Left ventricle myocardium superior (tissue), 1 donor: ENCODE results near the gene PHKB. TPM values are rescaled to one million over a fixed set of nuclear protein-coding genes. Genes with fewer than 3 reads are reported as not detected.
"Not testable (repeated sequence)": the region's sequence is repeated elsewhere in the genome, so short reads cannot be mapped to it uniquely, and the experiment has no call there.

Source experiments
- ATAC-seq: fragments of 200-7000 bp; cut with Tn5 transposase; one replicate; pipeline ENCODE4 v1.9.1; 2020; ENCODE audit warnings: mild to moderate bottlenecking, moderate library complexity
- DNase-seq: peaks from one replicate; pipeline ENCODE4 v3.0.0-alpha.2; 2020
- intact Hi-C: fragments of 100-400 bp; cut with micrococcal nuclease; formaldehyde crosslinking; loops from one replicate; pipeline ENCODE4 v1.11.0; 2022
- total RNA-seq: library from RNA; stranded (reverse); fragmentation: NEBNext Ultra II Directional; extraction: Animal tissue kit (Norgen Biotek cat#: 25700); gene quantifications from one replicate; pipeline ENCODE4 v1.2.1, GENCODE V29; 2021
- donor health status: DM: no; HTN: yes; CAD: no; lungs with severe emphysema.

Gene PHKB
- total RNA-seq, 1 donor from 2014 or later = 71.0 TPM

GRCh38 chr16:47467501-47467900, 6.4 kb downstream of the PHKB start:
- ATAC-seq (no peak), DNase-seq (no peak)
- intact Hi-C loops = no loop called here

DNA sequence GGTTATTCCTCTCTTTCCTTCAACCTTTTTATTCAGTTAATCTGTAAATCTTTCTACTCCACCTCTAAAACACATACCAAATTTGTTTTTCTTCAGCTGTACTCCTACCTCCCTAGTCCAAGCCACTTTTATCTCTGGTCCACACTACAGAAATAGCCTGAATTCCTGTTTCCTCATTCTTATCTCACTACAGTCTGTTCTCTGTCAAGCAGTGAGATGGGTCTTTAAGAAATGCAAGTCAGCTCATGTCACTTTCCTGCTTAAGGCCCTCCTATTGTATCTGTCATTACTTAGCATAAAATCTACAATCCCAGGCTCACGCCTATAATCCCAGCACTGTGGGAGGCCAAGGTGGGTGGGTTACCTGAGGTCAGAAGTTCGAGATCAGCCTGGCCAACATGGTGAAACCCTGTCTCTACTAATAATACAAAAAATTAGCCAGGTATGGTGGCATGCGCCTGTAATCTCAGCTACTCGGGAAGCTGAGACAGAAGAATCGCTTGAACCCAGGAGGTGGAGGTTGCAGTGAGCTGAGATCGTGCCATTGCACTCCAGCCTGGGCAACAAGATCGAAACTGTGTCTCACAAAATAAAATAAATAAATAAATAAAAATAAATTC, 7.0 kb downstream of the PHKB start:
- DNase-seq, intact Hi-C loops: not testable (repeated sequence)
- peak; percentile 49 for ATAC-seq

DNA sequence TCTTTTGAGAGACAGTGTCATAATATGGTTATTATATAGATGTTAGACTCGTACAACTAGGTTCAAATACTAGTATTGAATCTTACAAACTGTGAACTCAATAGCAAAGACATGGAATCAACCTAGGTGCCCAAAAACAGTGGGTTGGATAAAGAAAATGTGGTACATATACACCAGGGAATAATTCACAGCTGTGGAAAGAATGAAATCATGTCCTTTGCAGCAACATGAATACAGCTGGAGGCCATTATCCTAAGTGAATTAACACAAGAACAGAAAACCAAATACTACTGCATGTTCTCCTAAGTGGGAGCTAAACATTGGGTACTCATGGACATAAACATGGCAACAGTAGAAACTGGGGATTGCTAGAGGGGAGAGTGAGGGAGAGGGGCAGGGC, 8.1 kb downstream of the PHKB start:
- intact Hi-C loops = no loop called here
- no peak for DNase-seq
- no peak for ATAC-seq

- ATAC-seq (no peak), DNase-seq (no peak)
- intact Hi-C loops = no loop called here
Measured at GRCh38 chr16:47470211-47470610, 9.1 kb downstream of the PHKB start.

DNA sequence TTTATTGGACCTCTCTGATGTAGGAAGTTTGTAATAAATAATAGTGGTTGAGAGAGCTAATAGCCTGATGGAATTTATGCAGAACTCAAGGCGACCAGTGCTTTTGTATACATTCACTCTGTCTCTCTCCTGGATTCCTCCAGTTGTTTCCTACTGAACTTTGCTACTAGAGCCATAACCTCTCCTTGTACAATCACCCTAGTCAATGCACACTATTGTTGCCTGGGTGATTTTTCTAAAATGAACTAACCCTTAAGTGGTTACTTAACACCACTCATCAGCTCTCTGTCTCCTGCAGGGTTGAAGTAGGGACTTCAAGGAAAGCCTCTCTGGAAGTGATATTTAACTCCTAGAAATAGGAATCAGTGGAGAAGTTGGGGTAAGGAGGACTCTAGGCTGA, 9.7 kb downstream of the PHKB start:
- DNase-seq (no peak), ATAC-seq (no peak)
- intact Hi-C loops = no loop called here

GRCh38 chr16:47473004-47473403, 11.9 kb downstream of the PHKB start:
- ATAC-seq, DNase-seq, intact Hi-C loops: not testable (repeated sequence)

- no peak for ATAC-seq
- intact Hi-C loops = no loop called here
- no peak for DNase-seq
Measured at GRCh38 chr16:47473792-47474191, 12.7 kb downstream of the PHKB start.

DNA sequence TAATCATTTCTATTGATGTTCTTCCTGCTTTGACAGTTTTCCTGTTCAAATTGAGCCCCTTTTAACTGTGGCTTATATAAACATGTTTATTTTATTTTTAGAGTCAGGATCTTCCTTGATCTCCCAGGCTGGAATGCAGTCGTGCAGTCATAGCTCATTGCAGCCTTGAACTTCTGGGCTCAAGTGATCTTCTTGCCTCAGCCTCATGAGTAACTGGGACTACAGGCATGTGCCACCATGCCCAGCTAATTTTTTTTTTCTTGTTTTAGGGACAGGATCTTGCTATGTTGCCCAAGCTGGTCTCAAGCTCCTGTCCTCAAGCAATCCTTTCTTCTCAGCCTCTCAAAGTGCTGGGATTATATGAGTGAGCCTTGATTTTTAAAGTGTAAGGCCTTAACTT, 14.7 kb downstream of the PHKB start:
- intact Hi-C loops = no loop called here
- peak; percentile 64 for ATAC-seq
- no peak for DNase-seq

DNA sequence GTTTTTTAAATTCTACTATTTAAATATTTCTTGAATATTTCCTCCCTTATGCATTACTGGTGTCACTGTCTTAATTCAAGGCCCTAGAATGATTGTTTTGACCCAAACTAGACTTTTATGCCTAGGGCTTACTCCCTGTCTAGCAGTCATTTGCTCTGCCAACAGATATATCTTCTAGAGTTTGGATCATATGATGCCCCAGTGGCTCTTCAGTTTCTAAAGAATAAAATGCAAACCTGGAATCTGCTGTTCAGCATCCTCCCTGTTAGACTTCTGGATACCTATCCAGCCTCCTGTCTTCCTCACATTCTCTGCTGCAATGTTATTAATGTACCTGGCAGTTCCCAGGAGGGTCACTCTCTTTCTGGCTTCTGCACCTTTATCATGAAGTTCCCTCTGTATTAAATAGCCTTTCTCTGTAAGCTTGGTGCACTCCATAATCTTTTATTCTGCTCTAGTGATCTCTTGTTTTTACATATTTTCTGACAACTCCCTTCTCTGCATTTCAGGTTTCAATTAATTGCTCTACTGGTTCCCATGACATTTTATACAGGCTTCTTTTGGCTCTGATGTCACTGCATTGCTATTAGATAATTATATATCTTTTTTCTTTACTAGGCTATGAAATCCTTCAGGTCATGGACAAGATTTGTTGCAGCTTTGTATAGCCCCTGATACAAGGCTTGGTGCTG, 15.7 kb downstream of the PHKB start:
- intact Hi-C loops = no loop called here
- ATAC-seq = no peak
- DNase-seq = no peak

- ATAC-seq = no peak
- intact Hi-C loops = no loop called here
- DNase-seq = no peak
Measured at GRCh38 chr16:47477679-47478078, 16.5 kb downstream of the PHKB start.

DNA sequence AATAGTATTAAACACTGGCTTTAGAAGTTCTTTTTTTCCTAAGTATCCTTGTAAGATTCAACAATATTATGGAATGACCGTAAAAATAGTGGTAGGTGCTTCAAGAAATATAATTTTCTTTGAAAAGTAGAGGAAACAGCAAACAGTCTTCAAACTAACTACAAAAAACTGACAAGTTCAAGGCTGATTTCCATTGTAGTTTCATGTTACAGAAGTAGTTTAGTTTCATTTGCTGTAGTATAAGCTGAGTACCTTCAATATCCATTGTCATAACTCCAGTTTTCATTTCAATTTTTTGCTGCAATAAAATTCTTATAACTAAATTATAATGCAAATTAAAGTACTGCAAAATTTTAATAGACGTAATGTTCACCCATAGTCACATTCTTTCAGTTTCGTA, 19.3 kb downstream of the PHKB start:
- intact Hi-C loops = no loop called here
- ATAC-seq = no peak

DNA sequence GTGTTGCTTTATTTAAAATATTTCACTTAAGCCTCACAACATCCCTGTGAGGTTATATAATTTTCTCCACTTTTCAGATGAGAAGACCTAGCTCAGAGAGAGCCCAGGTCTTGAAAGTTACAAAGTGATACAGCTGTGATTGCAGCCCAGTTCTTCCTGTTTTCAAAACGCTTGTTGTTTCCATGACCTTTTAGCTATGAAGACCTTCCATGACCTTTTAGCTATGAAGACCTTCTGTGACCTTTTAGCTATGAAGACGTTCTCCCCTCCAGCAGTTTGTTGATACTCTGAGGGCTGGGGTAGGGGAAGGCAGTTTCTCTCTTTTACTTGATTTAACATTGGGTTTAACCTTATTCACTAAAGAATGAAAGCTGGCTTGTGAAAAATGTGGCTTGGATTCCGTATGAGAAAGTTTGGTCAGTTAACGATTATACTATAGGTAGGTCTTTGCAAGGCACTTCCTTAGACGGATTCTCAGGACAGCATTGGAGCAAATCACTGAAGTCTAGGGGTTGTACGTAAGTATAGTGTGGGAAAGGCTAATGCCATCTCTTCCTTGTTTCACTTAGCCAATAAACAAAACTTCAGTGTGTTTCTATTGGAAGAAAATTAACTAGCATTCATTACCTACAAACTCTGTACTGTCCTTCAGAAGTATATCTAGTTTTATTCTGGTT, 20.7 kb downstream of the PHKB start:
- intact Hi-C loops = no loop called here
- ATAC-seq (no peak), DNase-seq (no peak)

More for the DNA sequence above, 19.3 kb downstream of the PHKB start:
- DNase-seq = no peak

GRCh38 chr16:47483616-47484015, 22.5 kb downstream of the PHKB start:
- ATAC-seq (no peak), DNase-seq (no peak)
- intact Hi-C loops = no loop called here

DNA sequence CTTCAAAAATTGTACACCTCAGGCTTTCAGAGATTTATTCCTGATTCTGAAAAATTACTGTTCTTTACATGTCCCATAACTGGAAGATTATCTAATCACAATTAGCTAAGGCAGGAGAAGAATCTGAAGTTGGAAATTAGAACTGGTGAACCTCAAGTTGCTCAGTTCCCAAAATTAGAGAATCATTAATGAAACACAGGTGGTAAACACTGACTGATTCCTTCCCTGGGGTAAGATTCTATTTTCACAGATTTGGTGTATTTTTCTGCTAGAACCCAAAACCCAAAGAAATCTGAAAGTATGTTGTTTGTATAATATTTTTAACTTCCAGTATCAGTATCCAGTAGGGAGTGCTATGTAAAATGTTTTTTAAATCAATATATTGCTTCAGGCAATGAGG, 25.7 kb downstream of the PHKB start:
- intact Hi-C loops = no loop called here
- ATAC-seq (no peak), DNase-seq (no peak)

- intact Hi-C loops = no loop called here
- DNase-seq (no peak), ATAC-seq (no peak)
Measured at GRCh38 chr16:47488051-47488450, 26.9 kb downstream of the PHKB start.

DNA sequence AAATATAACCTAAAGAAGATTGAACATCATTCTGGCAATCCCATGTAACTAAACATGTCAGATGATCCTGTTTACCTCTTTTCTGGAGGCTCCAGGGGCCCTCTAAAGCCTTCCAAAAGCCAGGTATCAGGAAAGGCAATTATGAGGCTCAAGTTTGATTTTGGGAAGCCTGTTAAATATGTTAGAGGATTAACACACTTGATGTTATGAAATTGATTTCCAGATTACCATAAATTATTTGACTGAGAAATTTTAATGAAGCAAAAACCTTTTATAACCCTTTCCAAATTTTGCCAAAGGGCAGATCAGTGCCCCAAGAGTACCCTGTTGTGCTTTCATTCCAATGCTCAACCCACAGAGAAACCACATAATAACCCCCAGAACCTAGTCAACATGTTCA, 29.3 kb downstream of the PHKB start:
- intact Hi-C loops = no loop called here
- no peak for DNase-seq
- no peak for ATAC-seq

- ATAC-seq = no peak
- intact Hi-C loops = no loop called here
- no peak for DNase-seq
Measured at GRCh38 chr16:47492036-47492427, 30.9 kb downstream of the PHKB start.

DNA sequence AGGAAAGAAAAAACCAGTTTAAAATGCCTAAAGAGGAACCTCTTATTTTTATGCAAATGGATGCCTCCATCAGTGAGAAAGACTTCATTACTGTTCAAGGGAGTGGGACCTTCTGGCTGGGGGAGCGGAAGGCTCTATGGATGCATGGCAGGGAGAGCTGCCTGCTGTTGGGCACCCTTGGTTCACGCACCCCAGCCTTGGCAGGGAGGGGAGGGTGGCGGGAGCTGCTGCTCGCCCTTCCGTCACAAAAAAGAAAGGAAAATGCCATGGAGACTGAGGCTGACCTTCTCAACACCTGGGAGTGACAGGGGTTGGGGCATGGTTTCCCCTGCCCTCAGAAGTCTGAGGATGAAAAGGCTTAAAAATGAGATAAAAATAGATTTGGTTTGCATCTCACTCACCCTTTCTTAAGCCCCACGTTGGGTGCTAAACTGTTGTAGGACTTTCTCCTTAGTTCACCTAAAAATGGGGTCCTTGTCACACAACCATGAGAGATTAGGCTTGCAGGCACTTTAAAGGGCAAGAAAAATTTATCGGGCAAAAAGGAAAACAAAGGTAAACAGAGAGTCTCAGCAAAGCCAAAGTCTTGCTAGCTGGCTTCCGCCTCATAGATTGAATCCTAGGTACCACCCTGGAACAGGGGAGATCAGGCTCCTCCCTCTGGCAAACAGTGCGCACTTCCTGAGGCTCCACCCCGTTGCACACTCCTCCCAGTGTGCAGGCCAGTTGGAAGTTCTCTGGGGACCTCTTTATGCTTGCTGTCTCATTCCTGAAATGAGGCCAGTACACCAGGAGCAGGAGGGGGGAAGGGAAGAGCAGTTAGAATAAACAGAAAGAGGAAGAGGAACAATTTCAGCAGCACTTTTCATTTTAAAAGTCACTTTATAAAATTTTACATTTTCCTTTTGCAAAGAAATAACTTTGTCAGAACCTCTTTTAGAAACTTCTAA, 31.6 kb downstream of the PHKB start:
- intact Hi-C loops = no loop called here
- peak; percentile 100 for ATAC-seq
- DNase-seq = peak; percentile 83
